ENCODE data around the gene RANBP3.

DNA sequence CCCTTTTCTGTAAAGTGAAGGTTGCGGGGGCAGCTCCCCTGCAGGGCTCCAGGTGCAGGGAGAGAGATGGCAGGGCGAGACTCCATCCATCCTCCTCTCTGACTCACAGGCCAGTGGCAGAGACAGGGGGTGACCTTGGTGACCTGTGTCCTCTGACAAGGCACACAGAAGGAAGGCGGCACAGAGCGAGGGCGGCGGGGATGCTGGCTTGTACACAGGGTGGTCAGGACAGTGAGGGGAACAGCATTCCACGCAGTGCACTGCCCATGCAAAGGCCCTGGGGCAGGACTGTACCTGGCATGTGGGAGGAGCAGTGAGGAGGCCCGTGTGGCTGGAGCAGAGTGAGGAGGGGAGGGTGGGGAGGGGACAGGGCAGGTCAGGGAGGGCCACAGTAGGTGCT, 82.0 kb downstream of the RANBP3 start:
- TF ChIP-seq, protein P1, sequence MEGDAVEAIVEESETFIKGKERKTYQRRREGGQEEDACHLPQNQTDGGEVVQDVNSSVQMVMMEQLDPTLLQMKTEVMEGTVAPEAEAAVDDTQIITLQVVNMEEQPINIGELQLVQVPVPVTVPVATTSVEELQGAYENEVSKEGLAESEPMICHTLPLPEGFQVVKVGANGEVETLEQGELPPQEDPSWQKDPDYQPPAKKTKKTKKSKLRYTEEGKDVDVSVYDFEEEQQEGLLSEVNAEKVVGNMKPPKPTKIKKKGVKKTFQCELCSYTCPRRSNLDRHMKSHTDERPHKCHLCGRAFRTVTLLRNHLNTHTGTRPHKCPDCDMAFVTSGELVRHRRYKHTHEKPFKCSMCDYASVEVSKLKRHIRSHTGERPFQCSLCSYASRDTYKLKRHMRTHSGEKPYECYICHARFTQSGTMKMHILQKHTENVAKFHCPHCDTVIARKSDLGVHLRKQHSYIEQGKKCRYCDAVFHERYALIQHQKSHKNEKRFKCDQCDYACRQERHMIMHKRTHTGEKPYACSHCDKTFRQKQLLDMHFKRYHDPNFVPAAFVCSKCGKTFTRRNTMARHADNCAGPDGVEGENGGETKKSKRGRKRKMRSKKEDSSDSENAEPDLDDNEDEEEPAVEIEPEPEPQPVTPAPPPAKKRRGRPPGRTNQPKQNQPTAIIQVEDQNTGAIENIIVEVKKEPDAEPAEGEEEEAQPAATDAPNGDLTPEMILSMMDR (conservative IDR thresholded peaks at IDR 0.05; ENCODE audit: low read length): no peak
- TF ChIP-seq EZH2phosphoT487 (IDR thresholded peaks at IDR 0.05; ENCODE audit: borderline replicate concordance, low read depth, low read length): no peak
